Activated CD4-positive, alpha-beta T cell treated with anti-CD3 and anti-CD28 coated beads for 36 hours (primary cell): ENCODE results near the gene EAF1. TPM values are rescaled to one million over a fixed set of nuclear protein-coding genes. Genes with fewer than 3 reads are reported as not detected.
"Not testable (repeated sequence)": the region's sequence is repeated elsewhere in the genome, so short reads cannot be mapped to it uniquely, and the experiment has no call there.

ENCODE experiments used
- ATAC-seq: fragments of 200-7000 bp; cut with Tn5 transposase; one replicate; pipeline ENCODE4 v1.10.0; 2021; ENCODE audit warnings: mild to moderate bottlenecking, moderate library complexity
- CTCF ChIA-PET: fragments of 350-600 bp; sonication (Branson Sonifier 250); formaldehyde crosslinking; loops from one replicate; lab custom pipeline; 2021; ENCODE audit warnings: antibody characterized with exemption; lab: Charles Lee
- POLR2A ChIA-PET: fragments of 350-600 bp; sonication (Branson Sonifier 250); formaldehyde crosslinking; loops from one replicate; lab custom pipeline; 2021; ENCODE audit warnings: antibody characterized with exemption, inconsistent platforms; lab: Charles Lee
- DNase-seq: peaks from one replicate; pipeline ENCODE4 v3.0.0-alpha.2; 2020
- H3K27ac Mint-ChIP-seq: one replicate; pipeline ENCODE4 v1.8.0; 2021; ENCODE audit warnings: mixed read lengths
- H3K27me3 Mint-ChIP-seq: one replicate; pipeline ENCODE4 v1.8.0; 2021; ENCODE audit warnings: mixed read lengths
- H3K36me3 Mint-ChIP-seq: one replicate; pipeline ENCODE4 v1.8.0; 2021; ENCODE audit warnings: low read depth, mixed read lengths
- H3K4me1 Mint-ChIP-seq: one replicate; pipeline ENCODE4 v1.8.0; 2021; ENCODE audit warnings: mixed read lengths
- H3K4me3 Mint-ChIP-seq: one replicate; pipeline ENCODE4 v1.8.0; 2021; ENCODE audit warnings: mild to moderate bottlenecking, moderate library complexity, mixed read lengths
- H3K9me3 Mint-ChIP-seq: one replicate; pipeline ENCODE4 v1.8.0; 2021; ENCODE audit warnings: low read depth, mixed read lengths
- intact Hi-C, 2 experiments: fragments of 100-400 bp; cut with DNase I in 1 of 2; cut with micrococcal nuclease in 1 of 2; formaldehyde crosslinking; loops; one replicate each; pipeline versions ENCODE4 v1.14.2 to v1.15.1; 2022 to 2024; cut with DNase I, micrococcal nuclease
- total RNA-seq, 2 experiments: library from RNA; stranded (reverse); gene quantifications; one replicate each; pipeline ENCODE4 v1.2.3, GENCODE V29; 2021

EAF1 gene
- total RNA-seq, 2 experiments from 2014 or later, result 21.2 to 25.6 TPM

DNA sequence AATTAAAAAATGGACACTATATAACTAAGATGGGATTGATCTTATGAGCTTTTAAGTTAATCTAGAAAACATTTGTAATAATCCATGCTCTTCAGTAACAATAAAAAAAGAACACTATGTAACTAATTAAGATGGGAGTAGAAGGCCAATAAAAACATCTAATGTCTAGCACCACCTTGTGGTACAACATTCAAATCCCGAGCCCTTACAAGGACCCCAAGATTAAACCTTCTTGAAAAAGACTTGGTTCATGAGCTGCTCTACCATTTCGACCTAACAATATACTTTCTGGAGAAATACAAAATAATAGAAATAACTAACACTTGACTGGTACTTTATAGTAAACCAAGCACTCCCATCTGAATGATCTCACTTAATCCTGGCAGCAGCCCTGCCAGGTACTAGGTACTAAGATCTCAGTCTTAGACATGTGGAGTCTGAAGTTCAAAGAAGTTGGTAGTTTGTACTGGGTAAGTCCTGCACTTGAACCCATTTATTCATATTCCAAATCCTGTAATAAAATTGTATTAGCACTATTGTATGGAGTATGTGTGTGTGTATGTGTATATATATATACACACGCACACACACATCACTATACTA, 21.8 kb upstream of the EAF1 start:
- H3K27me3 Mint-ChIP-seq, result no peaks in the 10 kb centered on the region
- no peaks in the 10 kb centered on the region for H3K9me3 Mint-ChIP-seq
- no peaks in the 10 kb centered on the region for H3K4me1 Mint-ChIP-seq
- DNase-seq (no peak), ATAC-seq (peak; percentile 72)
- no peak overlapping the region for H3K4me3 Mint-ChIP-seq
- intact Hi-C loops, result loop anchor here (1.0 to 5.0 kb wide), 7 partner anchors 137 to 298 kb away; no protein-coding TSS in a partner anchor
- CTCF ChIA-PET, result interaction anchor here (0.6 to 5.6 kb wide), 34 partner anchors 8 to 297 kb away, joined by 3 to 120 read pairs (median 4); partner anchors contain the start of gene CAPN7
- POLR2A ChIA-PET, result interaction anchor here (1.0 kb wide), 1 partner anchor 138 kb away, joined by 3 read pairs; no protein-coding TSS in a partner anchor
- H3K27ac Mint-ChIP-seq, result no peak overlapping the region
- H3K36me3 Mint-ChIP-seq, result peaks cover 5% of the 10 kb centered on the region

DNA sequence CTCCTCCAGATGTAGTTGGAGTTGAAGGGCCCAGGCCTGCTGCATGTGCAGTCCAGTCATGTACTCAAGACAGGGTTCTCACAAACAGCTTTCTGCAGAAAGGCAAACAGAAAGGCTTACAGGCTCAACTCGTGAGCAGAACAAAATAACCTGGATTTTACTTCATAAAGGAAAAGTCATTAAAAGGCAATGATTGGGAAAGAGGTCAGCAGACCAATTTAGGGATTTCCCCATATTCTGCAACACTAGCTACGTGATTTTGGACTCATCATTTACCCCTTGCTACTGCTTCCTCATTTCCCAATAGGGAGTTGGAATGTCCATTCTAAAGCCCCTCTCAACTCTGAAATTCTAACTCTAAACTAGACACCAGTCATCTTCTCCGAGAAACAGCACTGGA, 18.2 kb upstream of the EAF1 start:
- Mint-ChIP-seq H3K27me3 (no peaks in the 10 kb centered on the region), H3K36me3 (peaks cover 24% of the 10 kb centered on the region), H3K9me3 (no peaks in the 10 kb centered on the region), H3K27ac (no peak overlapping the region), H3K4me1 (no peaks in the 10 kb centered on the region), H3K4me3 (no peak overlapping the region)
- CTCF ChIA-PET, result interaction anchor here (0.7 kb wide), 1 partner anchor 81 kb away, joined by 3 read pairs; no protein-coding TSS in a partner anchor
- no peak for DNase-seq
- no peak for ATAC-seq
- intact Hi-C loops, result loop anchor here in 1 of 2 experiments (5.0 kb wide), 1 partner anchor 302 kb away; no protein-coding TSS in a partner anchor
- POLR2A ChIA-PET, result no interaction called here

DNA sequence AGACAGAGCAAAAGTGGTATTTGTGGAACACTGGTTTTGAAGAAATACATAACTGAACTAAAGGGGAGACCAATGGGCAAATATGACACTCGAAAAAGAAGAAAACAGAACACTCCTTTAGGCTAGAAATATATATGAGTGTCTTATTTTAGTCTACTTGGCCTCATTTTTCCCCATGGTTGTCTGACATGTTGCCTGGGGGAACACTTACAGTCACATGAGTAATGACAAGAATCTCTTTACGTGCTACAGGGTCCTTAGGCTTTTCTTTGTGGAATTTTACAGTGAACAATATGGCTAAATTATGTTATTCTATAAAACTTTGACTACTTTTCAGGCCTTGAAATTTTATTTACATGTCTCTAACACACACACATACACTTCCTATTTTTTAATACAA, 17.6 kb upstream of the EAF1 start:
- DNase-seq, result no peak
- POLR2A ChIA-PET, result no interaction called here
- Mint-ChIP-seq H3K4me1 (no peaks in the 10 kb centered on the region), H3K27me3 (no peaks in the 10 kb centered on the region), H3K9me3 (no peaks in the 10 kb centered on the region), H3K27ac (no peak overlapping the region), H3K36me3 (peaks cover 27% of the 10 kb centered on the region), H3K4me3 (no peak overlapping the region)
- ATAC-seq, result no peak
- intact Hi-C loops, result loop anchor here in 1 of 2 experiments (5.0 kb wide), 1 partner anchor 302 kb away; no protein-coding TSS in a partner anchor
- CTCF ChIA-PET, result no interaction called here

DNA sequence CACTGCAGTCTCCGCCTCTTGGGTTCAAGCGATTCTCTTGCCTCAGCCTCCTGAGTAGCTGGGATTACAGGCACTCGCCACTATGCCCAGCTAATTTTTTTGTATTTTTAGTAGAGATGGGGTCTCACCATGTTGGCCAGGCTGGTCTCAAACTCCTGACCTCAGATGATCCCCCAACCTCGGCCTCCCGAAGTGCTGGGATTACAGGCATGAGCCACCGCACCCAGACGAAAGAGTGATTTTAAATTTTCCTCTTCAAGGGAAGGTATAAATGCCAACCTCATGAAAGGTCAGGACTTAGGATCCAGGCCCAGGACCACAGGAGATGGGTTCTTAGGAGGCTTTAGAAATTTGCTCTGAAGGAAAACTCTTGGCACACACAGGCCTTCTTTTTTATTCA, 16.4 kb upstream of the EAF1 start:
- H3K4me1 Mint-ChIP-seq, POLR2A ChIA-PET, ATAC-seq, DNase-seq, H3K4me3 Mint-ChIP-seq, H3K9me3 Mint-ChIP-seq, H3K27me3 Mint-ChIP-seq, intact Hi-C loops, H3K27ac Mint-ChIP-seq: not testable (repeated sequence)
- CTCF ChIA-PET, result interaction anchor here (0.8 kb wide), 1 partner anchor 303 kb away, joined by 3 read pairs; no protein-coding TSS in a partner anchor
- peaks cover 38% of the 10 kb centered on the region for H3K36me3 Mint-ChIP-seq

DNA sequence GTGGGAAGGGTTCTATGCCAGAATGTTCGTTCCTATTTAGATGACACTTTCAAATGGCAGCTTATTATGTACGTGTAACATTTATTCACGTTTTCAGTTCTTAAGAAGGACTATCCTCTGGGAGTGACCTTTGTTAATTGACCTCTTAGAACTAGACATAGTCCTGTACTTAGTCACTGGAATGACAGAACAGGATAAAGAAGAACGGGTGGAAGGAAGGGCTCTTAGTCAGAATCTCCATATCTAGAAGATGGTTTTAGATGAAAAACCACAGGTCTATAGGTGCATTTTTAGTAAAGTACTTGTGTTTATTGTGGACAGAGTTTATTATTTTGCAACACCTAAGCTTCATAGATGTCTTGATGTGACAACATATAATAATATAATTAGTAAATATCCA, 6.5 kb upstream of the EAF1 start:
- peaks cover 20% of the 10 kb centered on the region for H3K36me3 Mint-ChIP-seq
- peaks cover 17% of the 10 kb centered on the region for H3K4me1 Mint-ChIP-seq
- ChIA-PET POLR2A (no interaction called here), CTCF (interaction anchor here (0.6 to 2.0 kb wide), 2 partner anchors 14 to 155 kb away, joined by 3 to 6 read pairs; no protein-coding TSS in a partner anchor)
- H3K9me3 Mint-ChIP-seq, result no peaks in the 10 kb centered on the region
- no peak overlapping the region for H3K27ac Mint-ChIP-seq
- no peak for DNase-seq
- intact Hi-C loops, result no loop called here
- ATAC-seq, result no peak
- no peak overlapping the region for H3K4me3 Mint-ChIP-seq
- no peaks in the 10 kb centered on the region for H3K27me3 Mint-ChIP-seq

DNA sequence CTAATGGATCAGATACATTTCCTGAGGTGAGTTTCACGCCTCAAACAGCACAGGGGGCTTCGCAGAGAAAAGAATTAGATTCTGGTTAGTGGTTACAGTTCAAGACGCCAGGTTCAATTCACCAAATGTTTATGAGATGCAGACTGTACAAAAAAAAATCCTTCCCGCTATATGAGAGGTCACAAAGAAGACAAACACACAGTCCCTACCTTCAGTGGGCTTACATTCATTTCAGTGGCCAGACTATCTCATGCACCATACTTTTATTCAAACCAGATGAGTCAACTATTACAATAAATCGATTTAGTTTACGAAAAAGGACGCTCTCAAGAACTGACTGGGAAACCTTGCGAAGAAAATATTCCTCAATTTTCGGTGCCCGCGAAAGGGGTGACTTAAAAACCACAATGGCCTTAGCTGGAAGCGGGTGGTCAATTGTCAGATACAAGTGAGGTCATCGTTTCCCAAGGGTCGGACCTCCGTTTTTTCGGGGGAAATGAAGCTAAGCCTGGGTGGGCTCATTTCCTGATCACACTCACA, 749 bp upstream of the EAF1 start:
- ChIA-PET POLR2A (no interaction called here), CTCF (interaction anchor here (0.6 to 1.1 kb wide), 3 partner anchors 28 to 134 kb away, joined by 3 to 4 read pairs (median 3); no protein-coding TSS in a partner anchor)
- Mint-ChIP-seq H3K27me3 (no peaks in the 10 kb centered on the region), H3K9me3 (no peaks in the 10 kb centered on the region), H3K36me3 (peaks cover 32% of the 10 kb centered on the region), H3K4me3 (peak overlapping the region; percentile 90), H3K27ac (peak overlapping the region; percentile 97), H3K4me1 (peaks cover 45% of the 10 kb centered on the region)
- ATAC-seq, result no peak
- no peak for DNase-seq
- intact Hi-C loops, result loop anchor here (1.0 to 5.0 kb wide), 12 partner anchors 48 to 775 kb away; partner anchors contain the start of genes CAPN7 (in 2 of the 2), ANKRD28 (in 1 of the 2), BTD (in 1 of the 2) and CCDC174 (in 1 of the 2)

DNA sequence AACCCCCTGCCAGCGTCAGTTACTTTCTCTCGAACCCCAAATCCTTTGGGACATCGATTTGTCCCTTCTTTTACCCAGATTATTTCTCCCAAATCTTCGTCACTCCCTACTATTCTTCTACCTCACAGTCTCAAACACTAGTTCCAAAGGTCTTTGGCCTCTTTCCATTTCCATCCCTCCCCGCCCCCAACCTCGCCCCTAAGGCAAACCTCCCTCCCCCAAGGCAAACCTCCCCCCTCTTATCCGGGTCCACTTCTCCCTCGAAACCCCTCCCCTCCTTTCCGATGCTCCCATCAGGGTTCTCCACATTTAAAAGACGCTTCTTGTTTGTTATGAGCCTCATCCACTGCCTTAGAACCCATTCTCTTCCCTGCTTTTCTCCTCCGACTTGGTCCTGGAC, 583 bp downstream of the EAF1 start:
- ATAC-seq, result no peak
- Mint-ChIP-seq H3K36me3 (peaks cover 33% of the 10 kb centered on the region), H3K27me3 (no peaks in the 10 kb centered on the region), H3K4me3 (peak overlapping the region; percentile 90), H3K4me1 (peaks cover 41% of the 10 kb centered on the region), H3K27ac (peak overlapping the region; percentile 97), H3K9me3 (no peaks in the 10 kb centered on the region)
- ChIA-PET POLR2A (no interaction called here), CTCF (no interaction called here)
- DNase-seq, result no peak
- intact Hi-C loops, result loop anchor here (1.0 to 5.0 kb wide), 13 partner anchors 50 to 777 kb away; partner anchors contain the start of genes BTD (in 2 of the 2), CAPN7 (in 2 of the 2), HACL1 (in 2 of the 2) and ANKRD28 (in 1 of the 2)

DNA sequence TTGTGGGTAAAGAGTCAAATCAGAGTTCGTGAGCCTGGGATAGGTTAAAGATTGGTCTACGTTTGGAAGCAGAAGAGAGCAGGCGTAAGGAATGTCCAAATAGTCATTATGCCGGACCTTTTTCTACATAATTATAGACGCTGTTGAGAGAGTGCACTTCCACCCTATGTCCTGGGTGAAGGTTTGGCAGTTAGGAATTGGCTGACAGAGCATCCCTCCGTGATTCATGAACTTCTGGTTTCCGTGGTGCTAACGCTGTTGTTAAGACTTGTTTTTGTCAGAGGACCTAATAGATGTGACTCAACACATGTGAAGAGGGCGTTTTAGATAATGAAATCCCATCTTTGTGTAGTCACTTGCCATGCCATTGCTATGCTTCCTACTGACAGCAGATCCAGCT, 1.1 kb downstream of the EAF1 start:
- Mint-ChIP-seq H3K36me3 (peaks cover 35% of the 10 kb centered on the region), H3K9me3 (no peaks in the 10 kb centered on the region), H3K27me3 (no peaks in the 10 kb centered on the region), H3K4me3 (peak overlapping the region; percentile 90), H3K4me1 (peaks cover 41% of the 10 kb centered on the region), H3K27ac (peak overlapping the region; percentile 97)
- CTCF ChIA-PET, result interaction anchor here (0.6 to 1.0 kb wide), 3 partner anchors 67 to 519 kb away, joined by 3 read pairs; no protein-coding TSS in a partner anchor
- intact Hi-C loops, result loop anchor here (1.0 to 5.0 kb wide), 4 partner anchors 109 to 369 kb away; partner anchors contain the start of genes ANKRD28 (in 1 of the 2), BTD (in 1 of the 2) and HACL1 (in 1 of the 2)
- POLR2A ChIA-PET, result interaction anchor here (0.6 to 1.0 kb wide), 2 partner anchors 15 to 433 kb away, joined by 4 to 5 read pairs; no protein-coding TSS in a partner anchor
- DNase-seq (peak; percentile 50), ATAC-seq (peak; percentile 67)

DNA sequence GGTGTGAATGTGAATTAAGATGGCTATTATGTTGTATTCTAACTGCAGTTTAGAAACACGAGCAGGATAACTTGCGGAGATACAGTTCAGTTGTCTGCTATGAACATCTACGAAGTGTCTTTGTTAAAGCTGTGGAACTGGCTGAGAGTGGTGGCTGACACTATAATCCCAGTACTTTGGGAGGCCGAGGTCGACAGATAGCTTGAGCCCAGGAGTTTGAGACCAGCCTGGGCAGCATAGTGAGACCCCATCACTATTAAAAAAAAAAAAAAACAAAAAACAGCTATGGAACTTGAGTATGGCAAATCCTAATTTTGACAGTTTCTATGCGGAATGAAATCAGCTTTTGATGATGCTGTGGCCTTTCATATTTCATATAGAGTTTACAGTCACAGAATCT, 1.7 kb downstream of the EAF1 start:
- peak overlapping the region; percentile 97 for H3K27ac Mint-ChIP-seq
- no peaks in the 10 kb centered on the region for H3K27me3 Mint-ChIP-seq
- peaks cover 41% of the 10 kb centered on the region for H3K4me1 Mint-ChIP-seq
- H3K9me3 Mint-ChIP-seq, result no peaks in the 10 kb centered on the region
- no peak for DNase-seq
- H3K36me3 Mint-ChIP-seq, result peaks cover 40% of the 10 kb centered on the region
- POLR2A ChIA-PET, result interaction anchor here (0.6 to 1.0 kb wide), 2 partner anchors 15 to 35 kb away, joined by 3 to 5 read pairs; no protein-coding TSS in a partner anchor
- H3K4me3 Mint-ChIP-seq, result peak overlapping the region; percentile 90
- intact Hi-C loops, result loop anchor here (5.0 kb wide), 3 partner anchors 108 to 368 kb away; partner anchors contain the start of gene ANKRD28 (in 1 of the 2)
- no peak for ATAC-seq
- CTCF ChIA-PET, result interaction anchor here (0.6 to 1.4 kb wide), 5 partner anchors 67 to 520 kb away, joined by 3 to 4 read pairs (median 3); no protein-coding TSS in a partner anchor

DNA sequence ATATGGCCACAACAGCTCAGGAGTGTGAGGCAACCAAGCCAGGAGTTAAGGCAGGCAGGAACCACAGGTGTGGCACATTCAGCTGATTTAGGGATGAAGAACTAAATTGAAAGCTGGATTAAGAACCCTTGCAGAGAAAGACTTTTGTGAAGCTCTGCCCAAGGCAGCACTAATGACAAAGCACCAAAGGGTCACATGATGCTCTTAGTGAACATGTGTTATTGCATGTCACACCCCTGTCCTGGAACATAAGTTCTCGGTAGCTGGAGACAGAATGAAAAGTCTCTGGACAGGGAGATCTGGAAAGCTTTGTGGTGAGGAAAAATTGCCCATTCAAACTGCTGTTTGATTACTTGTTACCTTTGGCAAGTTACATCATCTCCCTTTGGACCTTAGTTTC, 3.2 kb downstream of the EAF1 start:
- Mint-ChIP-seq H3K36me3 (peaks cover 48% of the 10 kb centered on the region), H3K9me3 (no peaks in the 10 kb centered on the region), H3K27me3 (no peaks in the 10 kb centered on the region), H3K4me3 (no peak overlapping the region), H3K27ac (no peak overlapping the region), H3K4me1 (peaks cover 35% of the 10 kb centered on the region)
- no peak for ATAC-seq
- no peak for DNase-seq
- ChIA-PET POLR2A (interaction anchor here (0.5 kb wide), 1 partner anchor 69 kb away, joined by 4 read pairs; no protein-coding TSS in a partner anchor), CTCF (interaction anchor here (0.6 to 2.4 kb wide), 7 partner anchors 18 to 929 kb away, joined by 3 to 9 read pairs (median 5); no protein-coding TSS in a partner anchor)
- intact Hi-C loops, result no loop called here
